HepG2 (cell line): ENCODE results near the gene HDDC3.

Experiments used
- MAFK ChIP-seq, 2 experiments: IDR thresholded peaks in 1 of 2; conservative IDR thresholded peaks in 1 of 2; 2 replicates each; pipeline ENCODE4 v1.6.1; 2011; ENCODE audit warnings: improper control_type of control experiment in 2 of 2, low read length in 2 of 2
- ZC3H13 ChIP-seq: sonication (generic); formaldehyde crosslinking; IDR thresholded peaks from 2 replicates; pipeline ENCODE4 v1.8.1; 2023; ENCODE audit warnings: mild to moderate bottlenecking, missing genetic modification reagents, moderate library complexity
- ZUFSP ChIP-seq: sonication (generic); formaldehyde crosslinking; IDR thresholded peaks from 2 replicates; pipeline ENCODE4 v1.9.0; 2021; ENCODE audit warnings: missing genetic modification reagents, mild to moderate bottlenecking, borderline replicate concordance

DNA sequence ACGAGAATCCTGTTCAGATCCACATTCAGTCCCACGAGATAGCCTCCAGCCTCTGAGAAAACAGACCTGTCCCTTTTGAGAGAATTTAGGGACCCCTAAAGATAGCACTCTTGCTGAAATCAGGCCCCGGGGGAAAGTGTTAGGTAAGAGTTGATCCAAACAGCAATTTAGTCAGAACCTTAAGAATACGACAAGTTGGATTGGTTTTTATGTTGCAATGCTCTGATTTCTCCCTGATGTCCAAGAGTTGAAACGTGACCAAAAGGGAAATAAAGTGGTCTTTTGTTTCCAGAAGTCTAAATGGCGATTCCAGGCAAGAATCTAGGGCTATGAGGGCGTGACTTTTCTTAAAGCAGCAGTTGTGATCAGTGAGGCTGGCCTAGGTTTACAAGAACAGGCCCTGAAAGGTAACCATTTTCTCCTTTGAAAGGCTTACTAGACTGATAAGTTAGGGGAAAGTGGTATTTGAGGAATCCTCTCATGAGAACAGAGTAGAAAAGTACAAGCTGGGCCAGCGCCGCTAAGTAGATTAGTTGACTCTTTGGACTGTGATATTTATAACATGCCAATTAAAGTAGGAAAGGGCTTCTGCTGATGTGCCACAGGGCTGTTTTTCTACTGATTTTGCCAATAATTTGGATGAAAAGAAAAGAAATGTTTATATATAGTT lies 24.4 kb downstream of the HDDC3 start:
- TF ChIP-seq ZUFSP (no peak), MAFK (conservative IDR thresholded peaks at IDR 0.05 in 1 of 2, IDR thresholded peaks at IDR 0.05 in 1 of 2; ENCODE audit: low read length in 2 of 2) (no peak), ZC3H13 (no peak)
